Measurements from ENCODE around the gene RHBG.
"Not testable (repeated sequence)": the region's sequence is repeated elsewhere in the genome, so short reads cannot be mapped to it uniquely, and the experiment has no call there.

Gene RHBG

DNA sequence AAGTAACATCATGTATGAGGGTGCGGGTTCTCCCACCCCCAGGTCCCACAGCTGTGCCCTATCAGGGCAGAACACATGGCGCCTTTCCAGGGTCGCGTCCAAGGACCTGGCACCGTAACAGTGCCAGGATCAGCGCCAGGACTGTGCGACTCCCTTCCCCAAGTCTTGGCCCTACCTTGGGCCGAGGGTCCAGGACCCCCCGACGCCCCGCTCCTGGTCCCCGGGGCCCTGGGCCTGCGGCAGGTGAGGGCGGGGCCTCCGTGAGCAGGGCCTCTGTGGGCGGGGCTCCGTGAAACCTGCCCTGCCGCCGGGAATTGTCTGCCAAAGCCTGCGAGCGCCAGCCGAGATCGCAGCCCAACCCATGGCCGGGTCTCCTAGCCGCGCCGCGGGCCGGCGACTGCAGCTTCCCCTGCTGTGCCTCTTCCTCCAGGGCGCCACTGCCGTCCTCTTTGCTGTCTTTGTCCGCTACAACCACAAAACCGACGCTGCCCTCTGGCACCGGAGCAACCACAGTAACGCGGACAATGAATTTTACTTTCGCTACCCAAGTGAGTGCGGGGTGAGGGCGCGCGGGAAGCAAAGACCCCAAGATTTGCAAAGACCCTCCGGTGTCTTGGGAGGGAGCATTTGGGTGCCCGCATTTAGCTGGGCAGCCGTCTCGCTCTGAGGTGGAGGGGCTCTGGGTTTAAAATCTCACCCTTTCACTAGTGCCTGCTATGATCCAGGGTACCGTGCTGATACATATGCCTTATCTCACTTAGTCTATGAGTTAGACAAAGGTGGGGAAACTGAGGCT lies at the start of gene RHBG:
RHBG (plus strand) TSS at position 323 of the 796 bp plus-strand sequence; CDS start at position 362, 39 bp downstream.
- TF ChIP-seq, protein P1, sequence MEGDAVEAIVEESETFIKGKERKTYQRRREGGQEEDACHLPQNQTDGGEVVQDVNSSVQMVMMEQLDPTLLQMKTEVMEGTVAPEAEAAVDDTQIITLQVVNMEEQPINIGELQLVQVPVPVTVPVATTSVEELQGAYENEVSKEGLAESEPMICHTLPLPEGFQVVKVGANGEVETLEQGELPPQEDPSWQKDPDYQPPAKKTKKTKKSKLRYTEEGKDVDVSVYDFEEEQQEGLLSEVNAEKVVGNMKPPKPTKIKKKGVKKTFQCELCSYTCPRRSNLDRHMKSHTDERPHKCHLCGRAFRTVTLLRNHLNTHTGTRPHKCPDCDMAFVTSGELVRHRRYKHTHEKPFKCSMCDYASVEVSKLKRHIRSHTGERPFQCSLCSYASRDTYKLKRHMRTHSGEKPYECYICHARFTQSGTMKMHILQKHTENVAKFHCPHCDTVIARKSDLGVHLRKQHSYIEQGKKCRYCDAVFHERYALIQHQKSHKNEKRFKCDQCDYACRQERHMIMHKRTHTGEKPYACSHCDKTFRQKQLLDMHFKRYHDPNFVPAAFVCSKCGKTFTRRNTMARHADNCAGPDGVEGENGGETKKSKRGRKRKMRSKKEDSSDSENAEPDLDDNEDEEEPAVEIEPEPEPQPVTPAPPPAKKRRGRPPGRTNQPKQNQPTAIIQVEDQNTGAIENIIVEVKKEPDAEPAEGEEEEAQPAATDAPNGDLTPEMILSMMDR (IDR thresholded peaks at IDR 0.05; ENCODE audit: low read depth, low read length) = no peak
- DNase-seq (ENCODE audit: low read depth in 2 of 2) = peak in 1 of 2 donors; percentile 31
- peak within 1 kb of the TSS; percentile 40 to 43 for H3K4me3 ChIP-seq (replicated peaks in 1 of 2; ENCODE audit: low read depth in 2 of 2, low read length in 2 of 2)

DNA sequence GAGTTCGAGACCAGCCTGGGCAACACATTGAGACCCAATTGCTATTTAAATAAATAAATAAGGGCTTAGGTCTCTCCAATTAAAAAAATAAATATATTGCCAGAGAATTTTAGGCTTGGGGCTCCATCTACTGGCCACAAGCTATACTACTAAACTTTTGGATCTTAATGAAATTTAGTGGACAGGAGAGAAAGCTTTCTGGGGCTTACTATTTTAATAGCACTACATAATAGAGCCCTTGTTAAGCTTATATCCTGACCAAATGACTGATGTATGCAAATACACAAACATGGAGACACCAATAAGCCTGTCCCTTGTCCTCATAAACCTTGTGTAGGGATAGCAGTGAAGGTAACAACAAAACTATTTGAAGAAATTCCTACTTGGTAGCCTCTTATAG lies 49.3 kb upstream of the RHBG start:
- DNase-seq (ENCODE audit: low read depth in 2 of 2) = peak; percentile 50 to 62
- no peak overlapping the region for H3K4me3 ChIP-seq (replicated peaks in 1 of 2; ENCODE audit: low read depth in 2 of 2, low read length in 2 of 2)
- TF ChIP-seq, protein P1 (IDR thresholded peaks at IDR 0.05; ENCODE audit: low read depth, low read length) = peak; percentile 46

DNA sequence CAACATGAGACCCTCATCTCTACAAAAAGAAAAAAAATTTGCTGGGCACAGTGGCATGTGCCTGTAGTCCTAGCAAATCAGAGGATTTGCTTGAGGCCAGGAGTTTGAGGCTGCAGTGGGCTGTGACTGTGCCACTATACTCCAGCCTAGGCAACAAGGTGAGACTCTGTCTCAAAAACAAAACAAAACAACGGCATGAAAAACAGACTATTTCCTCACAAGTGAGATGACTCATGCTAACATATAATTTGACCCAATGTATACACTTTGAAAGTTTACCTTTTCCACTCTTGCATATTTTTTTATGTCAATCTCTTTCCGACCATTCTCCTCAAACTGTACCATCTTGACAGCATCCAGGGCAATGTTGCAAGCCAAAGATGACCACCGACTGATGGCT lies 48.5 kb upstream of the RHBG start:
- TF ChIP-seq, protein P1 (IDR thresholded peaks at IDR 0.05; ENCODE audit: low read depth, low read length) = no peak
- DNase-seq (ENCODE audit: low read depth in 2 of 2) = no peak
- no peak overlapping the region for H3K4me3 ChIP-seq (replicated peaks in 1 of 2; ENCODE audit: low read depth in 2 of 2, low read length in 2 of 2)

GRCh38 chr1:156323179-156323578 lies 45.8 kb upstream of the RHBG start:
- DNase-seq (ENCODE audit: low read depth in 2 of 2) = peak in 1 of 2 donors; percentile 59
- H3K4me3 ChIP-seq (replicated peaks in 1 of 2; ENCODE audit: low read depth in 2 of 2, low read length in 2 of 2) = not testable (repeated sequence)

- no peak for DNase-seq (ENCODE audit: low read depth in 2 of 2)
- peak overlapping the region in 1 of 2 donors; percentile 92 for H3K4me3 ChIP-seq (replicated peaks in 1 of 2; ENCODE audit: low read depth in 2 of 2, low read length in 2 of 2)
- TF ChIP-seq, protein P1 (IDR thresholded peaks at IDR 0.05; ENCODE audit: low read depth, low read length) = no peak
These were observed 32.8 kb upstream of the RHBG start for GRCh38 chr1:156336242-156336641.

- peak; percentile 5 to 12 for DNase-seq (ENCODE audit: low read depth in 2 of 2)
- H3K4me3 ChIP-seq (replicated peaks in 1 of 2; ENCODE audit: low read depth in 2 of 2, low read length in 2 of 2) = peak overlapping the region; percentile 89 to 92
- TF ChIP-seq, protein P1 (IDR thresholded peaks at IDR 0.05; ENCODE audit: low read depth, low read length) = no peak
These were observed 31.7 kb upstream of the RHBG start for GRCh38 chr1:156337052-156337887.

DNA sequence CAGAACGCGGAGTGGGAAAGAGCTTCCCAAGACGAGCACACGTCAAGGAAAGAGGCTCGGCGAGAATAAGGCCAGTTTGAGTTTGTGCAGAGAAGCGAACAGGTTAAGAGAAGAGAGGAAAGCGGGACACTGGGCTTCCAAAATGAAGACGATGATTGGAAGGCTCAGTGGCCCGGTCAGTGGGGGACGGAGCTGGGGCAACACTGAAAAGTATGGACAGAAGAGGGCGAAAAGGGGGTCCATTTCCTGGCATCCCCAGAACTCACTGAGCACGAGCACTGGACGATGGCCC lies 31.2 kb upstream of the RHBG start:
- peak overlapping the region; percentile 89 to 92 for H3K4me3 ChIP-seq (replicated peaks in 1 of 2; ENCODE audit: low read depth in 2 of 2, low read length in 2 of 2)
- TF ChIP-seq, protein P1 (IDR thresholded peaks at IDR 0.05; ENCODE audit: low read depth, low read length) = peak; percentile 9
- DNase-seq (ENCODE audit: low read depth in 2 of 2) = no peak
